ENCODE data around the gene GTF2IRD1. TPM values are rescaled to one million over a fixed set of nuclear protein-coding genes. Genes with fewer than 3 reads are reported as not detected.

GTF2IRD1 gene
- total and polyA plus RNA-seq, 2 of the 13 experiments (the other 11 are each of a cell fraction or from before 2014, with no cell fraction given) = 16.5 to 26.7 TPM

DNA sequence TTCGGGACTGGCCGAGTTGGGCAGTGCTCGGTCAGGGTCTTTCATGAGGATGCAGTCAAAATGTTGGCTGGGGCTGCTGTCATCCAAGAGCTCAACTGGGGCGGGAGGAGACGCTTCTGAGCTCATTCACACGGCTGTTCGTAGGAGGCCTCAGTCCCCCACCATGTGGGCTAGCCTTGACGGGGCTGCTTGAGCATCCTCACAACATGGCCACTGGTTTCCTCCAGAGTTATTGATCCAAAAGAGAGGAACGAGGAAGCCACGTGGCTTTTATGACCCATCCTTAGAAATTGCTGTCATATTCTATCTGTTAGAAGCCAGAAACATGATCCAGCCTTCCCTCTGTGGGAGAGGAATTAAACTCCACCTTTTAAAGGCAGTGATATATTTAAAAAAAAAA lies 68.1 kb downstream of the GTF2IRD1 start:
- ATAC-seq (no peak), FAIRE-seq (no peak), DNase-seq (ENCODE audit: low spot score) (no peak)
- Histone ChIP-seq H3K9ac (ENCODE audit: insufficient read depth, low read depth, low read length) (no peak overlapping the region), H3K27me3 (ENCODE audit: control insufficient read depth in 1 of 2, insufficient read depth in 2 of 2, low read length in 2 of 2) (no peaks in the 10 kb centered on the region), H3K79me2 (ENCODE audit: insufficient read depth, low read length) (no peaks in the 10 kb centered on the region), H2AFZ (ENCODE audit: low read length) (no peak overlapping the region), H3K27ac (ENCODE audit: extremely low read length, insufficient read depth, low read length) (no peak overlapping the region), H3K4me2 (ENCODE audit: low read depth, low read length) (no peak overlapping the region), H3K36me3 (replicated peaks in 1 of 2; ENCODE audit: control insufficient read depth in 1 of 2, insufficient read depth in 2 of 2, low read length in 2 of 2) (peaks cover 6 to 43% of the 10 kb centered on the region in 2 experiments; a peak in 4 of 5 replicates), H3K4me1 (ENCODE audit: insufficient read depth, low read length) (no peaks in the 10 kb centered on the region), H4K20me1 (ENCODE audit: insufficient read depth, low read length) (no peaks in the 10 kb centered on the region), H3K9me3 (ENCODE audit: low read length) (no peaks in the 10 kb centered on the region), H3K4me3 (replicated peaks in 1 of 3; ENCODE audit: insufficient read depth in 1 of 3, low read depth in 2 of 3, low read length in 3 of 3) (no peak overlapping the region)
- TF ChIP-seq RXRB (CRISPR knock-in tag; IDR thresholded peaks at IDR 0.05; ENCODE audit: borderline replicate concordance) = no peak
- no peak for TF ChIP-seq CREM (IDR thresholded peaks at IDR 0.05)
- TF ChIP-seq CREM (CRISPR knock-in tag; IDR thresholded peaks at IDR 0.05) = no peak
- TF ChIP-seq ZNF354B (CRISPR knock-in tag; IDR thresholded peaks at IDR 0.05) = no peak
- no peak for TF ChIP-seq FOXJ3 (CRISPR knock-in tag; IDR thresholded peaks at IDR 0.05; ENCODE audit: borderline replicate concordance)
- TF ChIP-seq ZNF441 (CRISPR knock-in tag; IDR thresholded peaks at IDR 0.05; ENCODE audit: borderline replicate concordance) = no peak
- no peak for TF ChIP-seq ZNF709 (CRISPR knock-in tag; IDR thresholded peaks at IDR 0.05)
- TF ChIP-seq, protein P1, sequence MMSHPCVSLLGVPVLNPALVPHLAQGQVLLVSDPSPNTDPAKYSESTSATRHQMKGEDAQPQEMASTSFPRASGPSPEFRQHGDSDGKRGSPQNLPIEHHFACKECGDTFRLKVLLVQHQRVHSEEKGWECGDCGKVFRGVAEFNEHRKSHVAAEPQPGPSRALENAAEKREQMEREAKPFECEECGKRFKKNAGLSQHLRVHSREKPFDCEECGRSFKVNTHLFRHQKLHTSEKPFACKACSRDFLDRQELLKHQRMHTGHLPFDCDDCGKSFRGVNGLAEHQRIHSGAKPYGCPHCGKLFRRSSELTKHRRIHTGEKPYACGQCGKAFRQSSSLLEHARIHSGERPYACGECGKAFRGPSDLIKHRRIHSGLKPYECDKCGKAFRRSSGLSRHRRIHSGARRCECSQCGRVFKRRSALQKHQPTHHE (CRISPR knock-in tag; IDR thresholded peaks at IDR 0.05; ENCODE audit: borderline replicate concordance) = no peak
- no peak for TF ChIP-seq ZSCAN31 (CRISPR knock-in tag; IDR thresholded peaks at IDR 0.05; ENCODE audit: low read depth)
- in situ Hi-C loops (cut with HindIII; ENCODE audit: extremely low pct_ligation_motif_present, low pct_unique_long_range_greater_than_20kb) = no loop called here
- intact Hi-C loops (cut with micrococcal nuclease; ENCODE audit: unreplicated experiment) = no loop called here
- ChIA-PET CTCF (ENCODE audit: low intra/inter-chr PET ratio, low total read pairs) (no interaction called here), POLR2A (no interaction called here)
- 91% methylated on average over 6 of the region's 10 CpGs for WGBS (ENCODE audit: low lambda C conversion rate)
- BruUV-seq (replicated peaks) = no TSS peak
